Measurements from ENCODE around the gene ANTXR1.

The ANTXR1 gene

DNA sequence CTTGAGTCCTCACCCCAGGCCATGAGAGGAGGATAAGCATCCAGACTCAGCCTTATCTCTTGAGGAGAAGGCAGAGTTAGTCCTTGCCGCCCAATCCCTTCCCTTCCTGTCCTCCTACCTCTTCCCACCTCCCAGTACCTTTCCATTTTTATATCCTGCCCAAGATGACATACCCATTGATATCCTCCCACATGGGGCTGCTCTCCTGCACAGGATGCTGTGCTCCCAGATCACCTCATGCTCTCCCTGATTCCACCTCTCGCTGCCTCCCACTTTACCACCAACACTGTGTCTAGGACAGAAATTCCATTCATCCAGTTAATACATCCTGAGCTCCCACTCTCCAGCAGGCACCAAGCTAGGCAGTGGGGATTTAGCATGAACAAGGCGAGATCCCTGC lies 191.7 kb downstream of the ANTXR1 start:
- peak in 1 of 58 donors; percentile 10 for DNase-seq

DNA sequence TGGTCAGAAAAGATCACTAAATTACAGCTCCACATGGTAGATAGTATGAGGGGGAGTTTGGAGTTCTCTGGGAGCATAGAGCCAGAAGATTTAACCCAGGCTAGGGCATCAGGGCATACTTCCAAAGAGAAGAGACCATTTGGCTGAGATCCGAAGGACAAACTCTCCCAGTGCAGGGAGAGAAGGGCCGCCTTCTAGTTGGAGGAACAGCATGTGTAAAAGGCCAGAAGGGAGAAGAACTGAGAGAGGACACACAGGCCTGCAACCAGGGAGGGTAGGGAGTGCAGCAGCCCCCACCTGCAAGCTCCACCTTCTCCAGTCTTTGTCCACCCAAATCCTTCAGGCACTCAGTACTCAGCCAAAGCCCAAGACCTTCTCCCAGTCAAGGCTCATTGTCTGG lies 192.1 kb downstream of the ANTXR1 start:
- DNase-seq, result no peak

DNA sequence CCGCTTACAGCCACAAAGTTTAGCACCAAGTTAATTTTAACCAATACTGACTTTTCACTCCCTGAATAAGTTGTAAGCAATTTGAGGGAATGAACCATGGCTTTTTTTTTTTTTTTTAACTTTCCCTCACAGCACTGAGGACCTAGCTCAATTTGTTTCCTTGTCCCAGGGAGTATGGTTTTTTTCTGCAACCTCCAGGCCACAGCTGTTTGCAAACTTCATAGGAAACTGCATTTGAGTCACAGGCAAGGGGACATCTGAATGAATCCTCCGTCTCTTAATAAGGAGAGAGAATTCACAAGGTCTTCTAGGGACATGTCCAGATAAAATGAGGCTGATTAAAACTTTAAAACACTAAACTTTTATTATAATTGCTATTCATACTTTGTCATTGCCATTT lies 192.5 kb downstream of the ANTXR1 start:
- no peak for DNase-seq

DNA sequence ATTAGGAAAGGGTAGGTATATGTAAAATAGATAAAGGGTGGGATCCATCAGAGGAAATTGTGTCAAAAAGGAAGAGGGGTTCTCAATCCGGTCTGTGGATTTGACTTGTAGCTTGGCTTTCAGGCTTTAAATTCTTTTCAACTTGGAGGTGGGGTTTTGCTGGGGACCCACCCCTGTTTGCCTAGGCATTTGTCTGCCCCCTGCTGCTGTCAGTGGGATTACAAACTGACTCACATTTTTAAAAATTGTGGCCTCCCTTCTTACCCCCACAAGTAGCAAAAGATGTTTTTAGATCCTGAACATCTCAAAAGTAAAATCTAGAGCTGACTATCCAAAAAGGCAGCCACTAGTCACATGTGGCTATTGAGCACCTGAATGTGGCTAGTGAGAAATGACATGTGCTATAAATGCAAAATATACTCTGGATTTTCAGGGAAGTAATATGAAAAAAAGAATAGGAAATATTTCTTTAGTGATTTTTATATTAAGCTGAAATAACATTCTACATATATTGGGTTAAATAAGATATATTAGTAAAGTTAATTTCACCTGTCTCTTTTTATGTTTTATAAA lies 195.1 kb downstream of the ANTXR1 start:
- DNase-seq, result no peak

DNA sequence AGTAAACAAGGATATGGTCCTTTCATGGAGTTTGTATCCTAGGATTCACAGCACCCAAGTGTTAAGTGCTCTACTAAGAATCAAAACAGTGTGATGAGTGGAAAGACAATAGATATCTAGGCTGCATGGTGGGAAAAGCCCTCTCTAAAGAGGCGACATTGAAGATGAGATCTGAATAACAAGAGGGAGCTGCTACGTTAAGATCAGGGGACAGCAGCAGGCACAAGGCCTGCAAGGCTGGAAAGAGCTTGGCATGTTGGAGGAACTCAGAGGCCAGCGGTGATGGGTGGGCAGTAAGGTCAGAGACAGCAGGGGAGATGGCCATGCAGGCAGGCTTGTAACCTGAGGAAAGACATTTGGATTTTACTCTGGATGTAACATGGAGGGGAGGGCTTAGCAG lies 196.5 kb downstream of the ANTXR1 start:
- DNase-seq, result no peak

DNA sequence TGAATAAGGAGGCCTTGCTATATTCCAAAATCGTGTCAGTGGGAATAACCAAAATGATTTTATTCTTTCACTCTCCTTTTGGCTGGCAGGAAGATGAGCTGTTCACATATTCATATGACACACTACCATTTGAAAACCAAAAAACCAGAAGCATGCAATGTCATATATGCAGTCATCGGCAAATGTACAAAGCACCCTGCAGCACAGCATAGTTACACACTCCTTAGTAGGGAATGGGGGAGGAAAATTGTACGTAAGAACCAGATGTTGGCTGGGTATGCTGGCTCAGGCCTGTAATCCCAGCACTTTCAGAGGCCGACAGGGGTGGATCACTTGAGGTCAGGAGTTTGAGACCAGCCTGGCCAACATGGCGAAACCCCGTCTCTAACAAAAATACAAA lies 197.4 kb downstream of the ANTXR1 start:
- no peak for DNase-seq

DNA sequence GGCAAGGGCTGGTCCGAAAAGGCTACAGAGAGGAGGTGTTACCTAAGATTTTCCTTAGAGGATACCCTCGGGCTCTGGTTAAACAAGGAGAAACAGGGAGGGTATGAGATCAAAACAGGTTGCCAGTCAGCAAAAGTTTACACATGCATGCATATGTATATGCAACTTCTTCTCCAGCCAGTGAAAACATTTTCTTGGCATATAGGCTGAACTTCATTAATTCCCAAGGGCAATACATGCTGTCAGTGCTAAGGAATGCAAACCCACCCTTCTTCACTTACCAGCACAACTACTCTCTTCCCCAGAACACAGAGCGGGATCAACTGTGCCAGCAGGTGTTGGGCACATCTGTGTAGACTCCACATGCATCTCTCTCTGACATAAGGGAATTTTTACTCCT lies 198.1 kb downstream of the ANTXR1 start:
- no peak for DNase-seq

DNA sequence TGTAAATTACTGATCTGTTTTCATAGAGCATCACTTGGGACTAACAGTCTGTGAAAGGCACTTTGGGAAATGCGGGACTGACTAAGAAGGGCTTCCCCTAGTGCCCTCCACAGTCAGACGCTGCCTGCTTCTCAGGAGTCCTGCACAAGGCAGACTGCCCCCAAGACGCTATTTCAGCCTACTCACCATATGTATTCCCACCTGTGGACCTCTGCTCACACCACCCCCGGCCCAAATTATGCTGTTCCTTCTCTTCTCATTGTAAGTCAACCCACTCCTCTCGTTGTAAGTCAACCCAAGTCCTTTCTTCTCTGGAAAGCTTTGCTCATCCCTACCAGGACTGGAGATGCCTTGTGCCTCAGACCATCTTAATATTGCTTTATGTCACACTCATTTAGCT lies 198.7 kb downstream of the ANTXR1 start:
- DNase-seq, result no peak

DNA sequence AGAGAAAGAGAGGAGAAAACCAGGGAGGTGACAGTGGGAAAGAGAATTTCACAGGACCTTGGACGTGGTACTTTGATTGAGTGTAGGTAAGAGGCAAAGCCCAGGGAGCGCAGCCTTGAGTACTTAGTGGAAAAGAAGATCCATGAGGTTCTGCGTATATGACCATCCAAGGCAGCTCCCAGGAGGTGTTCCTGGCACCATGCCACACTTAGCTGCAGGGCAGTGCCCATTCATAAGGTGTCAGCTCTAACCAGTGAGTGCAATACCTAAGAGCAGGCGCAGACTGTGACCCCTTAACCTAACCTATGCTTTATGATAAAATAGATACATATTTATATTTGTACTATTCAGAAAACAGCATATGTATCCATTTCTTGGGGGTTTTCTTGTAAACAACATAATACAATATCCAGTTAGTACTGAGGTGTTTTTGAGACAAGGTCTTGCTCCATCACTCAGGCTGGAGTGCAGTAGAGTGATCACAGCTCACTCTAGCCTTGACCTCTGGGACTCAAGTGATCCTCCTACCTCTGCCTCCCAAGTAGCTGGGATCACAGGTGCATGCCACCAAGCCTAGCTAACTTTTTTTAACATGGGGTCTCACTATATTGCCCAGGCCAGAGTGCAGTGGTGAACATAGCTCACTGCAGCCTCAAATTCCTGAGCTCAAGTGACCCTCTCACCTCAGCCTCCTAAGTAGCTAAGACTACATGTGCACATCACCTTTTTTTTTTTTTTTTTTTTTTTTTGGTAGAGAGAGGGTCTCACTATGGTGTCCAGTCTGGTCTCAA lies 199.5 kb downstream of the ANTXR1 start:
- no peak for DNase-seq

DNA sequence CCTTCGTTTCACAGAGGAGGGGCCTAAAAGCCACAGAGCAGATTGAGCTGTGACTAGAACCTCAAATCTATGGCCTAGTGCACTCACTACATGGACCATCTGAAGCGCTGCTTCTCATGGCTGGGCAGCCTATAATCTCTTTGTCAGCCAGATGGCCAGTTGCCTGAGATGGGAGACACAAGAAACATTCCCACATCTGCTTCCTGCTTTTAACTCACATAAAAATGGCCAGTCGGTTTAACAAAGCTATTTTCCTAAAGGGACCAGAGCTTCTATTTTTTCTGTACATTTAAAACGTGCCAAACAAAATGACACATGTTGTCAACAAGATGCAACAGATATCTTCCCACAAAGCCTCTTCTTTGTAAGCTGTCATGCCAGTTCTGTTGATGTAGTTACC lies 200.2 kb downstream of the ANTXR1 start:
- DNase-seq, result no peak

DNA sequence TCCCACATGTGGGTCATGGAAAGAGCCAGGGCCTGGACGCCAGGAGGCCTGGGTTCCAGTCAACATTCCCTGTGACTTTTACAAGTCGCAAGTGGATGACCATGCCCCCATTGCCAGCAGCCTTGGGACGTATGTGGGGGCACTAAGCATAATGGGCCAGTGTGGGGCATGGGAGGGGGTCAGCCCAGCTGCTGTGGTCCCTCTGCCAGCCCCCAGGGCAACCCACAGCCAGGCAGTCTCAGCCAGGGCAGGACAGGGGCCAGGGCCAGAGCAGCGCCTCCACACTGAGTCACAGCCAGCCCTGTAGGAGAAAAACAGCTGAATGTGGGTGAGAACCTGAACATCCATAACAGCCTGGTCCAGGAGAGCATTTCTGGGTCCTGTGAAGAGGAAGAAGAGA lies 200.8 kb downstream of the ANTXR1 start:
- DNase-seq, result no peak

DNA sequence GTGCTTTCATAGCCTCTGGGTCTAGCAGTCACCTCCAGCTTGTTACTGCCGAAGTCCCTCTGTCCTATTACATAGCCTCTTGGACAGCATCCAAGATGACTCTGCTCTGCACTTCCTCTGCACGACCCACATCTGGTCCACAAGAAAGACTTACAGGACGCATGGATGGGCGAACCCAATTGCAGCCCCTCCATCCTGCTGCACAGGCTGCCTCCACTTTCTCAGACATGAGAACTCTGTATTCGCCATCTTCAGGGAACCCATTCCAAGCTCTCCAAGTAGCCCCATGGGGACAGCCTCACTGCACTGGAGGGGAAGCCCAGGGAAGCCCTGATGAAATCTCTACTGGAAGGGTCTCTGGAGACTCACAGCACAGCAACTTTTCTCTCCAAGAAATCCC lies 201.9 kb downstream of the ANTXR1 start:
- DNase-seq, result peak in 1 of 58 donors; percentile 7

DNA sequence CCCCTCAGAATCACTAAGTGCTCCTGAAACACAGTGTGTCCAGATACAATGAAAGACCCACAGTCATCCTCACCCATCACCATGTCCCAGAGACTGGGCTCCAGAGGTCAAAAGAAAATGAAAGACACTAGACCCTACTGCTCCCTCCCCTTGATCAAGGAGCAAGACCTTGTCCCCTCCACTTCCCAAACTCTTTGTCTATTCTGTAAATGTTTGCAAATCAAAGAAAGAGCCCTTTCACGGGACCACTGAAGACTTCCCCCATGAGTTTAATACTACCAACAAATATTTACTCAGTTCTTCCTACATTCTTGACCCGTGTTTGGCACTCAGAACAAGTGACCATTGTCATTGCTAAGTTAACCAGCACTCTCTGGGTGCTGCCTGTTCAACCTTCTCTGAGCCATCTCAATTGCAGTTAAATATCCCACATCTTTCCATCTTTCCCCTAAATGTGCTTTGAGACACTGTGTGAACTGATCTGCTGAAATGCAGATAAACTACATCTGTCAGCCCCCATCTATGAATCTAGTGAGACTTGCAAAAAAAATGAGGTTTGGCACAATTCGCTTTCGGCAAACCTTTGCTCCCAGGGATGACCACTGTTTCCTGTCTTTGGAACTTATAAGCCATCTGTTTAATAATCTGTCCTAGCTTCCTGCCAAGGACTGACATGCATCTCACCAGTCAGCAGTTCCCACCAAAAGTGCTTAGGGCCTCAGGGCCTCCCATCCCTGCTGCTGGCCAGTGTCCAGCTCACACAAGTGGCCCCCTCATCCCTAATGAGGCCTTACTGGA lies 203.8 kb downstream of the ANTXR1 start:
- DNase-seq, result no peak

DNA sequence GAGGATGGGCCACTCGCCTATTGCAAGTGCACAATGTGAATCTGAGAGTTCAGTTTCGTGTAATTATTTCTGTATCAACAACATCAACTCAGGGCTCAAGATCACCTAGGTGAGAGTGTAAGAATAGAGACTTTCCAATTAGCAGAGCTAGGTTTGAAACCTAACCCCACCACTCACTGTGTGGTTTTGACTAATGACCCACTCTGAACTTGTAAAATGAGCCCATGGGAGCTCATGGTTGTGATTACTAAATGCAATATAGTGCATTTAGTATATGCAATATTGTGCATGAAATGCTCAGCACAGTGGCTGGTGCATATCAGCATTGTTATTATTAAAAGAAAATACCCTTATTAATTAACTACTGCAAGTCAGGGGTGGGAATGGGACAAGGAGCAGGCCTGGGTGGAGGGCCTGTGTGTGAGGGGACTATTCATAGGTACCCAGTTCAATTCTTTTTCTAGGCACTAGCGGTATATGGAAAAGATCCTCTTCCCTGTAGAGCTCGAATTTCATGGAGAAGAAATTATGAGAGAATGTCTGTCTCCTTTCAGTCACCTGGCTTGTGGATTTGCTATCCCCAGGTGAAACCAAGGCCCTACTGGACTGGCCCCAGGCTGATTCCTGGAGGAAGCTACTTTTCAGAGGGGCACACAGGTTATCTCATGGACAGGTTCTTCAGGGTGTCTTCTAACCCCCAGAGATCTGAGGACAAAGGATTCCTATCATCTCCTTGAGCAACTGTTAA lies 204.5 kb downstream of the ANTXR1 start:
- DNase-seq, result no peak

DNA sequence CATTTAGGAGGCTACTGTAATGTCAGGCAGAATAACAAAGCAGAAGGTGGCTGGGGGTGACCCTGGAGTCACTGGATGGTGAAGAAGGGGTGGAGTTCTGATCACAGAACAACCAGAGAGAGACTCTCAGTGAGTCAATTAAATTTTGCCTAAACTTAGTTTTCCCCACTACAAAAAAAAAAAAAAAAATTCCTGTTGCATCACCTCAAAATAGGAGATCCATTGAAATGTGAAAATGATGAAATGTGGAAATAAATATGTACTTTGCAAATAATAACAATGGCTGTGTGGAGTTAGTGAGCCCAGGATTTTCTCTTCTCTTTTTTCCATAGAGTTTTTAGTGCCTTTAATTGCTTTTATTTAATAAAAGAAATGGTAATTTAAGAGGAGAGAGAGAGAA lies 208.5 kb downstream of the ANTXR1 start:
- no peak for DNase-seq

DNA sequence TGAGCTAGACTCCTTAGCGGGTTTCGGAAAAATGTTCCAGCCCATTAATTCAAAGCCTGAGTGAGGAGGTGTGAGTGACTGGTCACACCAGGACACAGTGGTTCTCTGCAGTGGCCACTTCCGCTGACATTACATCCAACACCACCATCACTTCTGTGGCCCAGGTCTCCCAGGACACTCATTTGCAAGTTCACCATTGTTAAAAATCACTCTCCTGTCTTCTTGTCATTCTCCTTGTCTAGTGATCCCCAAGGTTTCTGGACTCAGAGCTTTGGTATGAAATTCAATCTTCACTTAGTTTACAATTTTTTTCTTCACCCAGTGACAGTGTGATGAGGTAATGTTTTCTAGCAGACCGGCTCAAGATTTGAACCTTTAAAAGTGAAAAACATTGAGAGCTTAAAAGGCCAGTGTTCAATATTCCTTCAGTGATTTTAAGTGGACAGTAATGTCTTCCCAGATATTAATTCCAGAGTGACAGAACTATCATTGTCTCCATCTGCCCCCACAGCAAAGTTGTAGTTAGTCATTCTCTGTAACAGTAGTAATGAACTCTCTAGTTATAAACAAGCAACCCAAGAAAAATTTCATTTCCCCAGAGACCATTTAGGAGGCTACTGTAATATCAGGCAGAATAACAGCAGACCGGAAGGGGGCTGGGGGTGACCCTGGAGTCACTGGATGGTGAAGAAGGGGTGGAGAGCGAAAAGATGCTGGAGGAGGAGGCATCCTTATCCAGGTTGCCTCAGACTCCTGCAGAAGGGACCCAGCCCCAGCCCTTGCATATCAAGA lies 209.2 kb downstream of the ANTXR1 start:
- no peak for DNase-seq

DNA sequence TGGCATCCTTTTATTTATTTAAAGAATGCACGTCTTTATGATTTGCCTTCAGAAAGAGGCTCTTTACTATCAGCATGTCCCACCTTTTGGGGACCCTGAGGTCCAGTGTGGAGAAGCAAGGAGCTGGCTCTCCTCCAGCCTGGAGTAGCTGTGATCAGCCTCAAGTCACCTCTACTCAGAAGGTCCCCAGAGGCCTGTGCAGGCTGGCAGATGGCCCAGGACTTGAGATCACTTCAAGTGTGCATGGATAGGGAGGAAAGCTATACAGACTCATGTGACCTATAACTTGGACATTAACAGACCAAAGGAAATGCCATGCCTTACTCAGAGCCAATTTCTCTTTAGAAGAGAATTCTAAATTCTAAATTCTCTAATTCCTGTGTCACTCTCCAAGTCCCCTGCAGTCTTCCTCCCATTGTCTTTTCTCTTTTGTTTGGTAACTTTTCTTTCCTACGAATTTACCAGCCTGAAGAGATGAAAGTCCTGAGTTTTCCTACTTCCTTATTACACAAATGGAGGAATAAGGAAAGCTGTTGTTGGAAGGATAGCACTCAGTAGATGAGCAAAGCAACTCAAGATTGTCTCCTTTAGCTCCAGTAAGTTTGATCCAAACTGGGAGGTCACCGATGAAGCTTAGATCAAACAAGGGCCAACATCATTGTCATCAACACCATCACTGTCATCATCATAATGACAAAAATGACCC lies 210.1 kb downstream of the ANTXR1 start:
- no peak for DNase-seq

DNA sequence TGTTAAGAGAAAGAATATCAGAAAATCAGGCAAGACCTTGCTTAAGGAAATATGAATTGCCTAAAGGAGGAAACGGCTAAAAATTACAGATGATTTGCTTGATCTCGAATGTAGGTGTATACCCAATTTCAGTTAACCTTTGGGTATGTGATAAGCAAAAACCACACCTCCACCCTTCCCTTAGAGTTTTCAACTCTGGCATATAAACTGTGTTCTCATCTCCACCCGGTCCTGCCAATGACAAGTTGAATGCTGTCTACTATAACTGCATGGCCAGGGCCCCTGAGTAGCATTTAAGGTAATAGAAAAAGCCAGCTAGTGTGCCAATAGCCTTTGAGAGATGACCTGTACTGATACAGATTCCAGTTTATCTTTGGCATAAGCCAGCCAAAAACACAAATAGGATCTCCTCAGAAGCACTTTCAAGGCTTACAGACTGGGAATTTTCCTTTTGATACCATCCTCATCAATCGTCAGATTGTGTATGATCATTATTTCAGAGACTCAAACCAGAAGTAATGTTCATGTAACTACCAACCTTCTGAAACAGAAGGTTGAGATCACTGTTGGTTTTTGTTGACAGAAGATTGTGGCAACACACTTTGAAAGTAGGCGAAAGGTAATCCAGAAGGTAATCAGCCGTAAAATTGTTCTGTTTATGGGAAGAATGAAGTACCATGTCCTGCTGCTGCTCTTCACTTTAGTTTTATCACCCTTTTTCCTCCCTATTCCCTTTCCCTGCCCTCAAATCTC lies 211.0 kb downstream of the ANTXR1 start:
- DNase-seq, result no peak

DNA sequence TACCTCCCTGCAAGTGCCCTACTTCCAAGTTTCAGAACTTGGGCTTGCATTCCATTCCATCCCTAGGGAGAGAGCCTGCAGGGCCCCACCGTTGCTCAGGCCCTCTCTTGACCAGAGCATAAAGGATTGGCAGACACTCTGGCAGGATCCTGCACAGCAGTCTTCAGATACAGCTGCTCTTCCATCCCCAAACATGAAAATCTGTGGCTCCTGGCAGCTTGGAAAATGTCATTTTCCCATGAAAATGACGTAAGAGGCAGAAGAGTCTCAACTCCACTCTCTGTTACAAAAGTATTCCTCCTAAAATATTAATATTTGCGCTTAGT lies 211.5 kb downstream of the ANTXR1 start:
- DNase-seq, result no peak

DNA sequence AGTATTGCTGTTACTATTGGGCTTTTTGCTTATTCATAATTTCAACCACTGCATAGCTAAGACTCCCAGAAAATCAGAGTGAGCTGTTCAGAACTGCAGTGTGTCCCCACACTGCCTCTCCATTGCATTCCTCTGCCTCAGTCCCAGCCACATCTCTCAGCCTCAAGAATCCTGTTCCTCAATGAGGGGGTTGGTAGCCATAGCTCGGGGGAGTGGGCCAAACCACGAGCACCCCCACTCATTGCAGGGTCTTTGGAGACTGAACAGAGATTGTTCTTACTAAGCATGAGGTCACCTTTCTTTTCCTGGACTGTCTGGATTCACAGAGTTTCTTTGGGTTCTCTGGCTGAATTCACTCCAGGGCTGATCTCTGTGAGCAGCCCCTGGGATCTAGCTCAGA lies 213.0 kb downstream of the ANTXR1 start:
- no peak for DNase-seq
